ENCODE results near the gene FOXD1.
"Not testable (repeated sequence)": the region's sequence is repeated elsewhere in the genome, so short reads cannot be mapped to it uniquely, and the experiment has no call there.

Gene FOXD1

GRCh38 chr5:73415617-73416016 is 33.0 kb downstream of the FOXD1 start:
- no peak for DNase-seq (ENCODE audit: low spot score)

GRCh38 chr5:73415171-73415570 is 33.4 kb downstream of the FOXD1 start:
- DNase-seq (ENCODE audit: low spot score) = no peak

- no peak for DNase-seq (ENCODE audit: low spot score)
Observed at GRCh38 chr5:73412597-73412988, 36.0 kb downstream of the FOXD1 start.

GRCh38 chr5:73411936-73412596 is 36.5 kb downstream of the FOXD1 start:
- no peak for DNase-seq (ENCODE audit: low spot score)

- DNase-seq (ENCODE audit: low spot score) = not testable (repeated sequence)
Observed at GRCh38 chr5:73409927-73410326, 38.6 kb downstream of the FOXD1 start.

- no peak for DNase-seq (ENCODE audit: low spot score)
Observed at GRCh38 chr5:73405691-73406090, 42.9 kb downstream of the FOXD1 start.

GRCh38 chr5:73399775-73400174 is 48.8 kb downstream of the FOXD1 start:
- DNase-seq (ENCODE audit: low spot score) = no peak
